Smooth muscle cell (in vitro differentiated cells): ENCODE measurements around the gene CBFA2T3. TPM values are rescaled to one million over a fixed set of nuclear protein-coding genes. Genes with fewer than 3 reads are reported as not detected.

Experiments
- DNase-seq: peaks from one replicate; lab custom pipeline; 2025; ENCODE audit not compliant: unreplicated experiment; lab: John Stamatoyannopoulos, UW
- H2AFZ ChIP-seq: fragments of 200-600 bp; sonication (generic); 2 replicates; pipeline ENCODE4 v1.6.0; 2016; ENCODE audit warnings: antibody characterized with exemption, low read depth, mild to moderate bottlenecking
- H3F3A ChIP-seq: fragments of 200-600 bp; sonication (generic); 2 replicates; pipeline ENCODE4 v1.6.0; 2017; ENCODE audit warnings: antibody characterized with exemption, low read depth
- H3K27ac ChIP-seq: fragments of 200-600 bp; sonication (generic); 2 replicates; pipeline ENCODE4 v1.5.1; 2016; ENCODE audit warnings: low read depth, mild to moderate bottlenecking
- H3K27me3 ChIP-seq: fragments of 200-600 bp; sonication (generic); 2 replicates; pipeline ENCODE4 v1.6.1; 2016; ENCODE audit warnings: low read depth, mild to moderate bottlenecking
- H3K36me3 ChIP-seq: fragments of 200-600 bp; sonication (generic); 2 replicates; pipeline ENCODE4 v1.5.1; 2016; ENCODE audit warnings: low read depth
- H3K4me1 ChIP-seq: fragments of 200-600 bp; sonication (generic); 2 replicates; pipeline ENCODE4 v1.5.1; 2016; ENCODE audit warnings: low read depth
- H3K4me2 ChIP-seq: fragments of 200-600 bp; sonication (generic); 2 replicates; pipeline ENCODE4 v1.6.0; 2016; ENCODE audit warnings: mild to moderate bottlenecking
- H3K4me3 ChIP-seq: fragments of 200-600 bp; sonication (generic); 2 replicates; pipeline ENCODE4 v1.5.1; 2016; ENCODE audit warnings: mild to moderate bottlenecking
- H3K79me2 ChIP-seq: fragments of 200-600 bp; sonication (generic); 2 replicates; pipeline ENCODE4 v1.6.0; 2016; ENCODE audit warnings: low read depth, mild to moderate bottlenecking
- H3K9ac ChIP-seq: fragments of 200-600 bp; sonication (generic); 2 replicates; pipeline ENCODE4 v1.6.0; 2016; ENCODE audit warnings: low read depth
- H3K9me3 ChIP-seq: fragments of 200-600 bp; sonication (generic); replicated peaks from 2 replicates; pipeline ENCODE4 v1.5.1; 2016; ENCODE audit warnings: low read depth
- H4K20me1 ChIP-seq: fragments of 200-600 bp; sonication (generic); 2 replicates; pipeline ENCODE4 v1.6.0; 2016; ENCODE audit warnings: low read depth
- CTCF ChIP-seq: fragments of 200-600 bp; sonication (generic); IDR thresholded peaks from 2 replicates; pipeline ENCODE4 v1.5.1; 2017; ENCODE audit warnings: borderline replicate concordance, mild to moderate bottlenecking, antibody characterized with exemption; ENCODE audit not compliant: insufficient read depth, poor library complexity, severe bottlenecking
- WGBS: methylation state at CpG from one replicate; pipeline ENCODE4 v1.1.7; 2016; ENCODE audit warnings: low lambda C conversion rate; 5-methylcytosine and 5-hydroxymethylcytosine counted together
- polyA plus RNA-seq: library from polyadenylated mRNA; unstranded; fragments of >200 nt; fragmentation: Nextera tagmentation; extraction: Ambion mirVana; gene quantifications from 2 replicates; pipeline ENCODE4 v1.2.1, GENCODE V29; 2016
- total RNA-seq: library from RNA; depleted of rRNA; stranded (reverse); fragments of >200 nt; gene quantifications from 2 replicates; pipeline ENCODE4 v1.2.3, GENCODE V29; 2014

Gene CBFA2T3
- total and polyA plus RNA-seq, 2 experiments from 2014 or later, result 0.25 TPM; not detected in 1

GRCh38 chr16:88897696-88898425, 79.1 kb downstream of the CBFA2T3 start:
- Histone ChIP-seq H3K9me3 (no peaks in the 10 kb centered on the region), H3K4me2 (no peak overlapping the region), H3K4me1 (no peaks in the 10 kb centered on the region), H3K79me2 (no peaks in the 10 kb centered on the region), H4K20me1 (no peaks in the 10 kb centered on the region), H3K36me3 (no peaks in the 10 kb centered on the region), H3K27me3 (no peaks in the 10 kb centered on the region), H2AFZ (no peak overlapping the region), H3K9ac (no peak overlapping the region), H3K4me3 (no peak overlapping the region), H3K27ac (no peak overlapping the region), H3F3A (no peaks in the 10 kb centered on the region)
- 91% methylated on average over 34 of the region's 34 CpGs for WGBS
- TF ChIP-seq CTCF, result no peak
- no peak for DNase-seq

GRCh38 chr16:88896238-88897070, 80.6 kb downstream of the CBFA2T3 start:
- 92% methylated on average over 57 of the region's 57 CpGs for WGBS
- H3K27me3 ChIP-seq, result no peaks in the 10 kb centered on the region
- no peaks in the 10 kb centered on the region for H4K20me1 ChIP-seq
- H3K4me3 ChIP-seq, result no peak overlapping the region
- H3F3A ChIP-seq, result no peaks in the 10 kb centered on the region
- H3K36me3 ChIP-seq, result no peaks in the 10 kb centered on the region
- TF ChIP-seq CTCF, result no peak
- no peak for DNase-seq
- H3K9ac ChIP-seq, result no peak overlapping the region
- H3K4me2 ChIP-seq, result no peak overlapping the region
- H2AFZ ChIP-seq, result no peak overlapping the region
- H3K27ac ChIP-seq, result no peak overlapping the region
- no peaks in the 10 kb centered on the region for H3K9me3 ChIP-seq
- no peaks in the 10 kb centered on the region for H3K79me2 ChIP-seq
- no peaks in the 10 kb centered on the region for H3K4me1 ChIP-seq

GRCh38 chr16:88895335-88895734, 81.7 kb downstream of the CBFA2T3 start:
- no peak overlapping the region for H3K4me2 ChIP-seq
- no peaks in the 10 kb centered on the region for H3K36me3 ChIP-seq
- H3K9ac ChIP-seq, result no peak overlapping the region
- H3K27me3 ChIP-seq, result no peaks in the 10 kb centered on the region
- no peaks in the 10 kb centered on the region for H3K4me1 ChIP-seq
- H3K79me2 ChIP-seq, result no peaks in the 10 kb centered on the region
- no peaks in the 10 kb centered on the region for H3K9me3 ChIP-seq
- H3F3A ChIP-seq, result no peaks in the 10 kb centered on the region
- H2AFZ ChIP-seq, result no peak overlapping the region
- H3K27ac ChIP-seq, result no peak overlapping the region
- WGBS, result 93% methylated on average over 22 of the region's 22 CpGs
- H4K20me1 ChIP-seq, result no peaks in the 10 kb centered on the region
- H3K4me3 ChIP-seq, result no peak overlapping the region
- no peak for TF ChIP-seq CTCF
- no peak for DNase-seq
